Smooth muscle cell (in vitro differentiated cells): ENCODE results near the gene GTSF1L. TPM values are rescaled to one million over a fixed set of nuclear protein-coding genes. Genes with fewer than 3 reads are reported as not detected.

Experiments used
- DNase-seq: peaks from one replicate; lab custom pipeline; 2025; ENCODE audit not compliant: unreplicated experiment; lab: John Stamatoyannopoulos, UW
- H2AFZ ChIP-seq: fragments of 200-600 bp; sonication (generic); 2 replicates; pipeline ENCODE4 v1.6.0; 2016; ENCODE audit warnings: antibody characterized with exemption, low read depth, mild to moderate bottlenecking
- H3F3A ChIP-seq: fragments of 200-600 bp; sonication (generic); 2 replicates; pipeline ENCODE4 v1.6.0; 2017; ENCODE audit warnings: antibody characterized with exemption, low read depth
- H3K27ac ChIP-seq: fragments of 200-600 bp; sonication (generic); 2 replicates; pipeline ENCODE4 v1.5.1; 2016; ENCODE audit warnings: low read depth, mild to moderate bottlenecking
- H3K27me3 ChIP-seq: fragments of 200-600 bp; sonication (generic); 2 replicates; pipeline ENCODE4 v1.6.1; 2016; ENCODE audit warnings: low read depth, mild to moderate bottlenecking
- H3K36me3 ChIP-seq: fragments of 200-600 bp; sonication (generic); 2 replicates; pipeline ENCODE4 v1.5.1; 2016; ENCODE audit warnings: low read depth
- H3K4me1 ChIP-seq: fragments of 200-600 bp; sonication (generic); 2 replicates; pipeline ENCODE4 v1.5.1; 2016; ENCODE audit warnings: low read depth
- H3K4me2 ChIP-seq: fragments of 200-600 bp; sonication (generic); 2 replicates; pipeline ENCODE4 v1.6.0; 2016; ENCODE audit warnings: mild to moderate bottlenecking
- H3K4me3 ChIP-seq: fragments of 200-600 bp; sonication (generic); 2 replicates; pipeline ENCODE4 v1.5.1; 2016; ENCODE audit warnings: mild to moderate bottlenecking
- H3K79me2 ChIP-seq: fragments of 200-600 bp; sonication (generic); 2 replicates; pipeline ENCODE4 v1.6.0; 2016; ENCODE audit warnings: low read depth, mild to moderate bottlenecking
- H3K9ac ChIP-seq: fragments of 200-600 bp; sonication (generic); 2 replicates; pipeline ENCODE4 v1.6.0; 2016; ENCODE audit warnings: low read depth
- H3K9me3 ChIP-seq: fragments of 200-600 bp; sonication (generic); replicated peaks from 2 replicates; pipeline ENCODE4 v1.5.1; 2016; ENCODE audit warnings: low read depth
- H4K20me1 ChIP-seq: fragments of 200-600 bp; sonication (generic); 2 replicates; pipeline ENCODE4 v1.6.0; 2016; ENCODE audit warnings: low read depth
- CTCF ChIP-seq: fragments of 200-600 bp; sonication (generic); IDR thresholded peaks from 2 replicates; pipeline ENCODE4 v1.5.1; 2017; ENCODE audit warnings: borderline replicate concordance, mild to moderate bottlenecking, antibody characterized with exemption; ENCODE audit not compliant: insufficient read depth, poor library complexity, severe bottlenecking
- WGBS: methylation state at CpG from one replicate; pipeline ENCODE4 v1.1.7; 2016; ENCODE audit warnings: low lambda C conversion rate; 5-methylcytosine and 5-hydroxymethylcytosine counted together
- polyA plus RNA-seq: library from polyadenylated mRNA; unstranded; fragments of >200 nt; fragmentation: Nextera tagmentation; extraction: Ambion mirVana; gene quantifications from 2 replicates; pipeline ENCODE4 v1.2.1, GENCODE V29; 2016
- total RNA-seq: library from RNA; depleted of rRNA; stranded (reverse); fragments of >200 nt; gene quantifications from 2 replicates; pipeline ENCODE4 v1.2.3, GENCODE V29; 2014

The GTSF1L gene
- total and polyA plus RNA-seq, 2 experiments from 2014 or later = not detected

DNA sequence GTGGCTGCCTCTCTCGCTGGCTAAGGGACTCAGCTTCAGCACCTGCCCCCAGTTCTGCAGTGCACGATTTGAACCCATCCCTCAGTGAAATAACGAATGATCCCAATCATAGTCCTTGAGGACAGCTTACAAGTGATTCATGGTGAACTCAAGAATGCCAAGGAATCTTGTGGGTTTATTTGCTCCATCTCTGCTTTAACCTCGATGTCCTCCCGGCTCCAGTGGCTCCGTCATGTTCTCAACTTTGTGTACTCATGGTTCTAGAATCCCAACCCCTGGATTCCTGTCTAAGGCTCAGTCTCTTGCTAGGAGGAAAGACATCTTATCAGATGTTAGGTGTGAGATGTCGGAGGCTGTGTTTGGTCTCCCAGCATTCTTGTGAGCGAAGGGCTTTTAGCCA lies 29.0 kb upstream of the GTSF1L start:
- Histone ChIP-seq H3F3A (no peaks in the 10 kb centered on the region), H3K4me1 (no peaks in the 10 kb centered on the region), H3K4me2 (no peak overlapping the region), H3K79me2 (no peaks in the 10 kb centered on the region), H4K20me1 (no peaks in the 10 kb centered on the region), H3K4me3 (no peak overlapping the region), H3K27me3 (peaks cover 16% of the 10 kb centered on the region), H2AFZ (no peak overlapping the region), H3K9ac (no peak overlapping the region), H3K36me3 (no peaks in the 10 kb centered on the region), H3K9me3 (no peaks in the 10 kb centered on the region), H3K27ac (no peak overlapping the region)
- no peak for TF ChIP-seq CTCF
- no peak for DNase-seq
- 70% methylated on average over 8 of the region's 8 CpGs for WGBS

DNA sequence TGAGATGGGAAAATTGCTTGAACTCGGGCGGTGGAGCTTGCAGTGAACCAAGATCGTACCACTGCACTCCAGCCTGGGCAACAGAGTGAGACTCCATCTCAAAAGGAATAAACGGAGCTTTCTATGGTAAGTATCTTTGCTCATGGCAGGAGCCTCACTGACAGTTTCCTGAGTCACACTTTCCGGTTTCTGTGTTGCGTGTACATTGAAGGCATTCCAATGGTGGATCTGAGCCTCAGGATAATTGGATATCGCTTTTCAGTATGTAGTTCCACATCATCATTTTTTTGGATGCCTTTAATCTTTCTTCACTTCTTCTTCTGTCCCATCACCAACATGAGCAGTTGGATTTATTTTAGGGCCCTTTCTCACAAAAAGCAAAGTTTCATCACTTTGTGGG lies 28.6 kb upstream of the GTSF1L start:
- no peak overlapping the region for H3K4me2 ChIP-seq
- peaks cover 16% of the 10 kb centered on the region for H3K27me3 ChIP-seq
- no peaks in the 10 kb centered on the region for H3K9me3 ChIP-seq
- no peaks in the 10 kb centered on the region for H3F3A ChIP-seq
- no peak overlapping the region for H2AFZ ChIP-seq
- H4K20me1 ChIP-seq = no peaks in the 10 kb centered on the region
- DNase-seq = no peak
- H3K9ac ChIP-seq = no peak overlapping the region
- 80% methylated on average over 7 of the region's 7 CpGs for WGBS
- TF ChIP-seq CTCF = no peak
- H3K79me2 ChIP-seq = no peaks in the 10 kb centered on the region
- no peak overlapping the region for H3K27ac ChIP-seq
- H3K4me3 ChIP-seq = no peak overlapping the region
- no peaks in the 10 kb centered on the region for H3K4me1 ChIP-seq
- no peaks in the 10 kb centered on the region for H3K36me3 ChIP-seq

DNA sequence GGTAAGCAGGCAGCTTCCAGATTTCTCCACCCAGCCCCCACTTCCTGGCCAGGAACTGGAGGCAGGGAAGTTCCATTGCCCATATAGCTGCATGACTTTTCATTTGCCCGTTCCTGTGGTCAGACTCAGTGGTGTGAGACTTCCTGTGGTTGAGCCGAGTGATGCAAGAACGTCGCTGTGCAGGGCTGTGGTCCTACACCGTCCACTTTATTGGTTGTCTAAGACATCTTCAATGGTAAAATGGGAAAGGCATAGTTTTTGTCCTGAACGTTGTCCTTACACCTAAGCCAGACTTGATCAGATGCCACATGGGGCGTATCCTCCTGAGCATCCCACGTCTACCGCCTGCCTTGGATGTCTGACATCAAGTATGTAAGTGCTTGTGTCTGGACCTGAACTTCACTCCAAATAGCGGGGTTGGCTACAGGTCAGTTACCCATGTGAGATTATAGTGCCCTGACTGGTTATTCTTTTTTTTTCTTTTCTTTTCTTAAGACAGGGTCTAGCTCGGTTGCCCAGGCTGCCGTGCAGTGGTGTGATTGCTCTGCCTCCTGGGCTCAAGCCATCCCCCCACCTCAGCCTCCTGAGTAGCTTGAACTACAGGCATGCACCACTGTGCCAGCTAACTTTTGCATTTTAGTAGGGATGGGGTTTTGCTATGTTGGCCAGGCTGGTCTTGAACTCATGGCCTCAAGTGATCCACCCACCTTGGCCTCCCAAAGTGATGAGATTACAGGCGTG lies 25.9 kb upstream of the GTSF1L start:
- Histone ChIP-seq H3K4me1 (no peaks in the 10 kb centered on the region), H3K9ac (no peak overlapping the region), H3K4me2 (no peak overlapping the region), H3K36me3 (no peaks in the 10 kb centered on the region), H3K9me3 (no peaks in the 10 kb centered on the region), H3K27ac (no peak overlapping the region), H2AFZ (no peak overlapping the region), H4K20me1 (no peaks in the 10 kb centered on the region), H3K4me3 (no peak overlapping the region), H3K79me2 (no peaks in the 10 kb centered on the region), H3K27me3 (no peaks in the 10 kb centered on the region), H3F3A (no peaks in the 10 kb centered on the region)
- DNase-seq = no peak
- no peak for TF ChIP-seq CTCF
- WGBS = 71% methylated on average over 13 of the region's 13 CpGs

DNA sequence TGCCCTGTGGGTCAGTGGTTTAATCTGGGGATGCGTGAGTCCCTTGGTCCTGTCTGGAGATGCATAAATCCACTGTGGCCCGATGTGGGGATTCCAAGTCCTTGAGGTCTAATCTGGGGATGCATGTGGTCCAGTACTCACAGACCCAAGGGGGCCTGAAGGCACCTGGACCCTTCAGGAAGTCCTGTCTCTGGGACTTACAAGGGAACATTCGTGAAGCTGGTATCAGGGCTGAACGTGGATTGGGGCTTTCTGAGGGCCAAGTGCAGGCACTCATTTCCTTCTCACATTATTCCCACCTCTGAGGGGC lies 25.2 kb upstream of the GTSF1L start:
- Histone ChIP-seq H3F3A (no peaks in the 10 kb centered on the region), H3K27me3 (no peaks in the 10 kb centered on the region), H2AFZ (no peak overlapping the region), H4K20me1 (no peaks in the 10 kb centered on the region), H3K79me2 (no peaks in the 10 kb centered on the region), H3K36me3 (no peaks in the 10 kb centered on the region), H3K4me3 (no peak overlapping the region), H3K9ac (no peak overlapping the region), H3K27ac (no peak overlapping the region), H3K4me1 (no peaks in the 10 kb centered on the region), H3K4me2 (no peak overlapping the region), H3K9me3 (no peaks in the 10 kb centered on the region)
- TF ChIP-seq CTCF = no peak
- no peak for DNase-seq
- 88% methylated on average over 4 of the region's 4 CpGs for WGBS
